ENCODE results near the gene AIMP1. TPM values are rescaled to one million over a fixed set of nuclear protein-coding genes. Genes with fewer than 3 reads are reported as not detected.
A peak's percentile ranks its signal among the peaks of the same experiment; 100 is the strongest.

The AIMP1 gene
- total and polyA plus RNA-seq, 10 of the 15 experiments (the other 5 are each of a cell fraction or from before 2014, with no cell fraction given) = 18.6 to 131 (median 56.5) TPM

DNA sequence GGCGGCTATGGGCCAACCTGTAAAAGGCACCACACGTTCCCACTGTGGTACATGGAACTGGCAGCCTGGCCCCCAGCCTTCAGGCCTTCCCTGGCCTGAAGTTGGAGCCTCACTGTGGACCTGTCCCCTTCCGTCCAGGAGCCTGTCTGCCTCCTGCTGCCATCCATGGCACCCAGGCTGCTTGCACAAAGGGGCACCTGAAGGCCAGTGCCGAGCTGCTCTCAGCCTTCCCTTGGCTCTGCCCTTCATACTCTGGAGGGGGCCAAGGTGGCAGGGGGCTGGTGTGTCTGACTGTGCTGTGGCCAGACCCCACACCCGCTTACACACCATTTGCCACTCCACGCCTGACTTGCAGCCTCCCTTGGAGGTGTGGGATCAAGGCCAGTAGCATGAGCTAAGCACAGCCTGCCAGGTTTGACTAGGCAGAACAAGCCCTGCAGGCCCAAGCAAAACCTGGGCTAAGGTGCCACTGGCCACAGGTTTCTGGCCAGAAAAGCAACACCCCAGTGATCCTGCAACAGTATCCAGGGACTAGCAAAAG lies 69.6 kb downstream of the AIMP1 start:
- POLR2A ChIA-PET = no interaction called here

DNA sequence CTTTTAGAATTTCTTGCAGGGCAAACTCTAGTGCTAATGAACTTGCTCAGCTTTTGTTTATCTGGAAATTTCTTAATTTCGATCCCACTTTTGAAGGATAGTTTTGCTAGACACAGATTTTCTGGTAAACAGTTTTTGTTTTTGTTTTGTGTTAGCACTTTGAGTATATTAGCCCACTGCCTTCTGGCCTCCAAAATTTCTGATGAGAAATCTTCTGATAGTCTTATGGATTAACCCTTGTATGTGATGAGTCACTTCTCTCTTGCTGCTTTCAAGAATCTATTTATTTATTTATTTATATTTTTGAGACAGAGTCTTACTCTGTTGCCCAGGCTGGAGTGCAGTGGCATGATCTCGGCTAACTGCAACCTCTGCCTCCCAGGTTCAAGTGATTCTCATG lies 79.2 kb downstream of the AIMP1 start:
- H3K9me3 ChIP-seq (replicated peaks; ENCODE audit: control insufficient read depth, insufficient read depth, low read length) = peaks cover 2% of the 10 kb centered on the region; the same call in 1 of the 3 replicates
- ChIA-PET SMC1A (ENCODE audit: uncharacterized antibody, unreplicated experiment) (no interaction called here), RAD21 (ENCODE audit: unreplicated experiment) (no interaction called here), CTCF (no interaction called here), POLR2A (no interaction called here)
- H3K27me3 ChIP-seq (replicated peaks in 1 of 2; ENCODE audit: control insufficient read depth in 2 of 2, insufficient read depth in 2 of 2, low read length in 1 of 2) = no peaks in the 10 kb centered on the region
- TF ChIP-seq POU2F2 (IDR thresholded peaks at IDR 0.05; ENCODE audit: borderline replicate concordance, low read depth, low read length) (no peak), SREBF1 (IDR thresholded peaks at IDR 0.05; ENCODE audit: low read length) (no peak), TARDBP (IDR thresholded peaks at IDR 0.05; ENCODE audit: borderline replicate concordance) (no peak), CBX5 (IDR thresholded peaks at IDR 0.05; ENCODE audit: low read depth) (peak; percentile 58; the same call in 1 of the 2 replicates)
- TF ChIP-seq, protein P1, sequence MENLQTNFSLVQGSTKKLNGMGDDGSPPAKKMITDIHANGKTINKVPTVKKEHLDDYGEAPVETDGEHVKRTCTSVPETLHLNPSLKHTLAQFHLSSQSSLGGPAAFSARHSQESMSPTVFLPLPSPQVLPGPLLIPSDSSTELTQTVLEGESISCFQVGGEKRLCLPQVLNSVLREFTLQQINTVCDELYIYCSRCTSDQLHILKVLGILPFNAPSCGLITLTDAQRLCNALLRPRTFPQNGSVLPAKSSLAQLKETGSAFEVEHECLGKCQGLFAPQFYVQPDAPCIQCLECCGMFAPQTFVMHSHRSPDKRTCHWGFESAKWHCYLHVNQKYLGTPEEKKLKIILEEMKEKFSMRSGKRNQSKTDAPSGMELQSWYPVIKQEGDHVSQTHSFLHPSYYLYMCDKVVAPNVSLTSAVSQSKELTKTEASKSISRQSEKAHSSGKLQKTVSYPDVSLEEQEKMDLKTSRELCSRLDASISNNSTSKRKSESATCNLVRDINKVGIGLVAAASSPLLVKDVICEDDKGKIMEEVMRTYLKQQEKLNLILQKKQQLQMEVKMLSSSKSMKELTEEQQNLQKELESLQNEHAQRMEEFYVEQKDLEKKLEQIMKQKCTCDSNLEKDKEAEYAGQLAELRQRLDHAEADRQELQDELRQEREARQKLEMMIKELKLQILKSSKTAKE (IDR thresholded peaks at IDR 0.05; ENCODE audit: low read depth, poor library complexity, severe bottlenecking) = no peak
- TF ChIP-seq, protein P2, sequence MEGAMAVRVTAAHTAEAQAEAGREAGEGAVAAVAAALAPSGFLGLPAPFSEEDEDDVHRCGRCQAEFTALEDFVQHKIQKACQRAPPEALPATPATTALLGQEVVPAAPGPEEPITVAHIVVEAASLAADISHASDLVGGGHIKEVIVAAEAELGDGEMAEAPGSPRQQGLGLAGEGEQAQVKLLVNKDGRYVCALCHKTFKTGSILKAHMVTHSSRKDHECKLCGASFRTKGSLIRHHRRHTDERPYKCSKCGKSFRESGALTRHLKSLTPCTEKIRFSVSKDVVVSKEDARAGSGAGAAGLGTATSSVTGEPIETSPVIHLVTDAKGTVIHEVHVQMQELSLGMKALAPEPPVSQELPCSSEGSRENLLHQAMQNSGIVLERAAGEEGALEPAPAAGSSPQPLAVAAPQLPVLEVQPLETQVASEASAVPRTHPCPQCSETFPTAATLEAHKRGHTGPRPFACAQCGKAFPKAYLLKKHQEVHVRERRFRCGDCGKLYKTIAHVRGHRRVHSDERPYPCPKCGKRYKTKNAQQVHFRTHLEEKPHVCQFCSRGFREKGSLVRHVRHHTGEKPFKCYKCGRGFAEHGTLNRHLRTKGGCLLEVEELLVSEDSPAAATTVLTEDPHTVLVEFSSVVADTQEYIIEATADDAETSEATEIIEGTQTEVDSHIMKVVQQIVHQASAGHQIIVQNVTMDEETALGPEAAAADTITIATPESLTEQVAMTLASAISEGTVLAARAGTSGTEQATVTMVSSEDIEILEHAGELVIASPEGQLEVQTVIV (IDR thresholded peaks at IDR 0.05; ENCODE audit: borderline replicate concordance, partially characterized antibody) = no peak
- H3K36me3 ChIP-seq (ENCODE audit: control insufficient read depth in 2 of 2, insufficient read depth in 2 of 2, low read length in 1 of 2) = no peaks in the 10 kb centered on the region
- no TSS peak for BruUV-seq (replicated peaks)
- no peak overlapping the region for H3K4me2 ChIP-seq (ENCODE audit: control insufficient read depth, insufficient read depth)
- in situ Hi-C loops (cut with MboI) (no loop called here), intact Hi-C loops (cut with micrococcal nuclease; ENCODE audit: unreplicated experiment) (no loop called here)
- H3K79me2 ChIP-seq (ENCODE audit: control insufficient read depth, insufficient read depth, low read length) = no peaks in the 10 kb centered on the region
- H4K20me1 ChIP-seq (ENCODE audit: control insufficient read depth, insufficient read depth) = no peaks in the 10 kb centered on the region
- ATAC-seq = no peak
- no peaks in the 10 kb centered on the region for H3K4me1 ChIP-seq (ENCODE audit: control insufficient read depth, insufficient read depth, low read length)
- no peak overlapping the region for H3K4me3 ChIP-seq
- H2AFZ ChIP-seq (ENCODE audit: control insufficient read depth, low read depth, low read length) = no peak overlapping the region
- no peak for DNase-seq (ENCODE audit: low read depth, low spot score)
- H3K27ac ChIP-seq (ENCODE audit: control insufficient read depth, insufficient read depth) = no peak overlapping the region
- 0% methylated on average over 2 of the region's 2 CpGs for WGBS (ENCODE audit: insufficient coverage, insufficient replicate concordance, low lambda C conversion rate, missing lambda C conversion rate)
- FAIRE-seq = no peak
- no peak overlapping the region for H3K9ac ChIP-seq (ENCODE audit: control insufficient read depth, insufficient read depth, low read length)

More for the DNA sequence above, 69.6 kb downstream of the AIMP1 start:
- TF ChIP-seq PML (IDR thresholded peaks at IDR 0.05; ENCODE audit: low read length) = no peak
- TF ChIP-seq RCOR1 (conservative IDR thresholded peaks at IDR 0.05; ENCODE audit: low read depth, low read length) = no peak
- TF ChIP-seq SMC3 (IDR thresholded peaks at IDR 0.05; ENCODE audit: borderline replicate concordance, low read length) = no peak
- no peak for TF ChIP-seq MEF2A (IDR thresholded peaks at IDR 0.05; ENCODE audit: insufficient read depth, low read depth, low read length)
- intact Hi-C loops (cut with micrococcal nuclease; ENCODE audit: unreplicated experiment) = no loop called here
- no peak overlapping the region for H3K9ac ChIP-seq (ENCODE audit: control insufficient read depth, insufficient read depth, low read length)
- no peaks in the 10 kb centered on the region for H3K4me1 ChIP-seq (ENCODE audit: control insufficient read depth, insufficient read depth, low read length)
- no peak overlapping the region for H3K4me2 ChIP-seq (ENCODE audit: control insufficient read depth, insufficient read depth)
- no peaks in the 10 kb centered on the region for H3K79me2 ChIP-seq (ENCODE audit: control insufficient read depth, insufficient read depth, low read length)
- H3K27me3 ChIP-seq (replicated peaks in 1 of 2; ENCODE audit: control insufficient read depth in 2 of 2, insufficient read depth in 2 of 2, low read length in 1 of 2) = no peaks in the 10 kb centered on the region
- RAD21 ChIA-PET (ENCODE audit: unreplicated experiment) = no interaction called here
- H3K4me3 ChIP-seq = no peak overlapping the region
- H4K20me1 ChIP-seq (ENCODE audit: control insufficient read depth, insufficient read depth) = no peaks in the 10 kb centered on the region
- FAIRE-seq = no peak
- no peak for ATAC-seq
- BruUV-seq (replicated peaks) = no TSS peak
- SMC1A ChIA-PET (ENCODE audit: uncharacterized antibody, unreplicated experiment) = interaction anchor here (1.3 kb wide), 1 partner anchor 17 kb away, joined by 3 read pairs; no protein-coding TSS in a partner anchor
- 10% methylated on average over 6 of the region's 6 CpGs for WGBS (ENCODE audit: insufficient coverage, insufficient replicate concordance, low lambda C conversion rate, missing lambda C conversion rate)
- H2AFZ ChIP-seq (ENCODE audit: control insufficient read depth, low read depth, low read length) = no peak overlapping the region
- H3K27ac ChIP-seq (ENCODE audit: control insufficient read depth, insufficient read depth) = no peak overlapping the region
- CTCF ChIA-PET = no interaction called here
- no peaks in the 10 kb centered on the region for H3K36me3 ChIP-seq (ENCODE audit: control insufficient read depth in 2 of 2, insufficient read depth in 2 of 2, low read length in 1 of 2)
- no peak for DNase-seq (ENCODE audit: low read depth, low spot score)
- no peaks in the 10 kb centered on the region for H3K9me3 ChIP-seq (replicated peaks; ENCODE audit: control insufficient read depth, insufficient read depth, low read length)
- in situ Hi-C loops (cut with MboI) = no loop called here
